ENCODE data around the gene TIMP1. TPM values are rescaled to one million over a fixed set of nuclear protein-coding genes. Genes with fewer than 3 reads are reported as not detected.
"Not testable (repeated sequence)": the region's sequence is repeated elsewhere in the genome, so short reads cannot be mapped to it uniquely, and the experiment has no call there.

The TIMP1 gene
- total RNA-seq, 1 donor from 2014 or later = 51.4 TPM

DNA sequence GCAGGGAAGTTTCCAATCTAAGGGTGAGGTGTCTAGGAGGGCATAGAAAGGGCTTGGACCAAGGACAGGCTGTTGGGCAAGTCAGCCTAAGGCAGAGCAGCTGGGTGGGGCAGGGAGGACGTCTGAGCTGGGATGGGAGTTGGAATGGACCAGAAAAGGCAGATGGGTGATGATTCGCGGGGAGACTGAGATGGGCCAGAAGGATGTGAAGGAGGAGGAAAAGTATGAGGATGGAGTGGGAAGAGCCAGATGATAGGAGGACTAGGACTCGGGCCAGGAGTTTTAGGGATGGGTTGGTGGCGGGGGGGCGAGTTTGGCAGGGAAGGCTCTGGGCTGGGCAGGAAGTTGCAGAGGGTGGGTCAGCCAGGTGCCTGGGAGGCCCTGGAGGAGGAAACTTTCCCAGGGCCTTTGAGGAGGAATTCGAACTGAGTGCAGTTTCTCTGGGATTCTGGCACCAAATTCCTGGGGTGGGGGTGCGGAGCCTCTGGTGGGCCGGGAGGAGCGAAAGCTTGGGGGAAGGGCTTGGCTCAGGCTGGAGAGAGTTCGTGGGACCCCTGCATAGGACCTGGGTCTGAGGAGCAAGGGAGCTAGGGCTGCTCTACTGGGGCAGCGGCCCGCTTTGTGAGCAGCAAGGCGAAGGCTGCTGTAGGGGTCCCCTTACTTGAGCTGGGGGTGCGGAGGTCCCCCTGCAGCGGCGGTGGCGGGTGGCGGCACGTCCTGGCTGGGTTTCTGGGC lies 8.7 kb upstream of the TIMP1 start:
- ATAC-seq = peak; percentile 46

DNA sequence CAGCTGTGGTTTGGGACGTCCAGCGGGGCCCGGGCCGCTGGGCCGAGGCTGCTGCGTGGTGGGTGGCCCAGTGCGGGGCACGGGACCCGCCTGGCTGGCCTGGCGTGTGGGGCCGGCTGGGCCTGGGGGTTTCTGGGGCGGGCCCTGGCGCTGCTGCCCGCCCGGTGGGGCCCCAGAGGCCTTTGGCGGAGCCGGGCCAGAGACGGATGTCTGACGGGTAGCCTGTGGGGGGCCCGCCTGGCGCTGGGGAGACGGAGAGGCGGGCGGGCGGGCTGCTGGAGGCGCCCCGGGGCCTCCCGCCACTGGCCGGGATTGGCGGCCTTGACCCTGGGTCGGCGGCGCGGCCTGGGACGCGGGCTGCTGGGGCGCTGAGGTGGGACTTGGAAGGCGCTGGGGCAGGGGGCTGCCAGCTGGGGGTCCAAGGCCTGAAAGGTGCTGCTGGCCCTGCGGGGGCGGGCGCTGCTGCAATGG lies 8.1 kb upstream of the TIMP1 start:
- no peak for ATAC-seq

DNA sequence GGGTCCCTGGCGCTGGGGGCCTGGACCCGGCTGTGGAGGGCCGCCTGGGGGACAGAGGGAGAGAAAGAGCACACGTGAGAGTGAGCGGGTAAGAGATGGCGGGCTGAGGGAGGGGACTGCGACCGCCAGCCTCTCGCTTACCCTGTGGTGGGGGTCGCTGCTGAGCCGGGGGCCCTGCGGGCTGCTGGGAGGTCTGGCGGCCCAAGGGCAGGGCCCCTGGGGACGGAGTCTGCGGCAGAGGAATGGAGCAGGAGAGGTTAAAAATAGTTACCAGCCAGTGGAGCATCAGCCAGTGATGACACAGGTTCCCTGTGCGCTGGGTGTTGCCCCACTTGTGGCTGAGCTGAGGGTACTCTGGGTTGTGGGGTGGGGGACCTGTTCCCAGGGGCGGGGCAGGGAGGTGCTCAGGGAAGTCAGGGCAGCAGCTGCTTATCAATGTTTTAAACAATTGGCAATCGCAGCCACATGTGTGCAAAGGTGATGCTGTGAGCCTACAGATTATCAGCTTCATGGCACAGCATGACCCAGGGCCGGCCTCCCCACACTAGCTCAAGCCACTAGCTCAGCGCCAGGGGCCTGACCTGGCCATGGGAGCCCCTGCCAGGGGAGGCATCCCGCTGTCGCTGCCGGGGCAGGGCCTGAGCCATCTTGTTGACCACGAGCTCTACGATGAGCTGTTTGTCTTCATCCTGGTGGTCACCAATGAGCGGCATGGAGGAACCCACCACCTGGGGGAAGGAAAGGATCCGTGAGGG lies 7.5 kb upstream of the TIMP1 start:
- ATAC-seq = no peak

- ATAC-seq = no peak
These were observed 6.0 kb upstream of the TIMP1 start for GRCh38 chrX:47576021-47576898.

DNA sequence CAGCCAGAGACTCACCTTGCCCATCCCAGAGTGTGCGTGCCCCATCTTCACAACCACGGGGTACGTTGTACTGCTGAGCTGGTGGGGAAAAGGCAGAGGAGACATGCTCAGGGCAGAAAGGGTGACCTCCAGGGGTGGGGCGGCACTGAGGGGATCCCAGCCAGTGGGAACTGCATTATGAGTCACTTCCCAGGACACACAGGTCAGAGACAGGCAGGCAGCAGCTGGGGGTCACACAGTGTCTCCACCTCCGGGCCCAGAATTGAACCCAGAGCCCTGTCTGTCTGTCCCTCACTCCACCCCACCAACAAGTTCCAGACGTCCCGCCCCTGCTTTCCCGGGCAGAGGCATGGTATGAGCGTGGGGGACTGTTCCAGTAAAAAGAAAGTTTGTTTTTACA lies 4.8 kb upstream of the TIMP1 start:
- no peak for ATAC-seq

DNA sequence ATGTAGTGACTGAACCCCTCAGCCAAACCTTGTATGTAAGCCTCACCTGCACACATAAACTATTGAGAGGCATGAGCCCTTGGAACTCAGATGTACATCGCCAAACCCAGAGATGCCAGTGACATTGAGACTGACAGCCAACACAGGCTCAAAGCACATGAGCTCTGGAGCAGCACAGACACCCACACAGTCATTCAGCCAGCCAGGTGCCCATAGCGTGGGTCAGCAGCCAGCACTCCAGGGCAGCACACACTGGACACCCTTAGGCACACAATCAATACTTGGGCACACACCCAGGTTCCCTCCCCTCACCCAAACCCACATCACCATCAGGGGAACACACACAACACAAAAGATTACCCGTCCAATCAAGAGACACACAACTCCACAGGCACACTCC lies 4.3 kb upstream of the TIMP1 start:
- no peak for ATAC-seq

- ATAC-seq = no peak
These were observed 3.5 kb upstream of the TIMP1 start for GRCh38 chrX:47578692-47579091.

GRCh38 chrX:47579537-47579936 lies 2.7 kb upstream of the TIMP1 start:
- peak; percentile 17 for ATAC-seq

DNA sequence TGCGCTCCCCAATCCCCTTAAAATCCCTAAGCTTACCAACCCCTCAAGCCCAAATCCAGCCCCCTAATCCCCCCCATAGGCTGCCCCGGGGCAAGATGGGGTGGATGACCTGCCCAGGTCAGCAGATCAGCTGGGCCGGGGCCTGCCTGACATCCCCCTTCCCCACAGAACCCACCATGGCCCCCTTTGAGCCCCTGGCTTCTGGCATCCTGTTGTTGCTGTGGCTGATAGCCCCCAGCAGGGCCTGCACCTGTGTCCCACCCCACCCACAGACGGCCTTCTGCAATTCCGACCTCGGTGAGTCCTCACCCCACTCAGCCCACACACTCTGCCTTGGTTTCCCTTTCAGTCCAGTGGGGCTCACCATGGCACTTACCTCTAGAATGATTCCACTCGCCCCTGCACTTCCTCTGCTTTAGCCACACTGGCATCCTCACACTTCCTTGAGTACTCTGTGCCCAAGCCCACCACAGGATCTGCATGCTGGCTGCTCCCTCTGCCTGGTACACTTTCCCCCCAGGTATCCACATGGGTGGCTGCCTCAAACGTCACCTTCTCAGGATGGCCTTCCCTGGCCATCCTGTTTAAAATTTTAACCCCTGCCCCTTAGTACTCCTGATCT lies 1.1 kb downstream of the TIMP1 start:
- ATAC-seq = no peak

- ATAC-seq = no peak
These were observed 2.5 kb downstream of the TIMP1 start for GRCh38 chrX:47584714-47585113.

GRCh38 chrX:47585273-47585672 lies 3.0 kb downstream of the TIMP1 start:
- ATAC-seq = no peak

DNA sequence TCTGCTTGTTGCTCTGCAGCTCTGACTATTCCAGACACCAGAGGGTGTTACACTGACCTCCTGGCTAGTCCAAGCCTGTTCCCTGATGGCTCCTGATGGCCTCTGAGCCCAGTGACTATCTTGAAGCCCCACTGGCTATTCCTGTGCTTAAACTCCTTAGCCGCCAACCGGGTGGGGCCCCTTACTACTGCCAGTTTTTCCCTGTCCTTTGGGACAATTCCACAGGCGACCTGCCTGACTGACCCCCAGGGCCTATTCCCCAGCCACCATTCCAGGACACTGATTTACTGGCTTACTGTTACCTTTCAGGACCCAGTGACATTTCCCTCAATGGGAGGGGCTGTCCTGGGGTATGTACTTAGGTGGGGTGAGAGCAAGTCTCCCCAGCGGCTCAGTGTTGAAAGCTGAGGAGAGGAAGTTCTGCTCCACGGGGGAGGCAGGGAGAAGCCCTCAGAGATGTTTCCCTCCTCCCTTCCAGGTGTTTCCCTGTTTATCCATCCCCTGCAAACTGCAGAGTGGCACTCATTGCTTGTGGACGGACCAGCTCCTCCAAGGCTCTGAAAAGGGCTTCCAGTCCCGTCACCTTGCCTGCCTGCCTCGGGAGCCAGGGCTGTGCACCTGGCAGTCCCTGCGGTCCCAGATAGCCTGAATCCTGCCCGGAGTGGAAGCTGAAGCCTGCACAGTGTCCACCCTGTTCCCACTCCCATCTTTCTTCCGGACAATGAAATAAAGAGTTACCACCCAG lies 4.0 kb downstream of the TIMP1 start:
- ATAC-seq = no peak

DNA sequence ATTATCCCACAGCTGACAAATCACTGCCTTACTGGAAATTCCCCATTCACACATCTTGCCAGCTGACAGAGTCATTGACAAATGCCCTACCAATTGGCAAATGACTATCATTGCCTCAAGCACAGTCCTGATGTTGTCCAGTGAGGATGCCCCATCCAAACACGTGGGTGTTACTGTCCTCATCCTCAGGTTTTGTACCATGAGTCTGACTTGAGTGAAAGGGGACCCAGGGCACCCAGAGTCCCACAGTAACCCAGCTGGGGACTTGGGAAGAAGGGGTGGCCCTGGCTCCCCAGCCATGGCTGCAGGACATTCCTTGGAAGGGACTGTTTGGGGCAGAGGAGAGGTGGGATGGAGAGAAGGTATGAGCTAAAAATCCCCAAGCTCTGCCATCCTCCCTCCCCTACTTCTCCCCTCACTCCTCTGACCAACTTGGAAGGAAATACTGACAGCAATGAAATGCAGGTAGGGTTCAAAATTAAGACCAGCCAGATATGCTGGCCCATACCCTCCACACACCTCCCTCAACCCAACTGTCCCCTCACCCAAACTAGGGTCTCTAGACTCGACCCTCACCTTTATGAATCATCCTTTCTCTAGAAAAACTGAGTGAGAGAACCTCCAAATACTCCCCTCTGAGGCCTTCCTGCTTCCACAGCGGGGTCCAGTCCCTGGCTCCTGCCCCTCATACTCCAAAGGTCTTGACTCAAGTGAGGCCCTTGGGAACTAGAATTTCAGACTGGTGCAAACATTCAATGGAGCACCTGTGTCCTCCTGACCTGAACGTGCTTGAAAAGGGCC lies 5.1 kb downstream of the TIMP1 start:
- ATAC-seq = no peak

DNA sequence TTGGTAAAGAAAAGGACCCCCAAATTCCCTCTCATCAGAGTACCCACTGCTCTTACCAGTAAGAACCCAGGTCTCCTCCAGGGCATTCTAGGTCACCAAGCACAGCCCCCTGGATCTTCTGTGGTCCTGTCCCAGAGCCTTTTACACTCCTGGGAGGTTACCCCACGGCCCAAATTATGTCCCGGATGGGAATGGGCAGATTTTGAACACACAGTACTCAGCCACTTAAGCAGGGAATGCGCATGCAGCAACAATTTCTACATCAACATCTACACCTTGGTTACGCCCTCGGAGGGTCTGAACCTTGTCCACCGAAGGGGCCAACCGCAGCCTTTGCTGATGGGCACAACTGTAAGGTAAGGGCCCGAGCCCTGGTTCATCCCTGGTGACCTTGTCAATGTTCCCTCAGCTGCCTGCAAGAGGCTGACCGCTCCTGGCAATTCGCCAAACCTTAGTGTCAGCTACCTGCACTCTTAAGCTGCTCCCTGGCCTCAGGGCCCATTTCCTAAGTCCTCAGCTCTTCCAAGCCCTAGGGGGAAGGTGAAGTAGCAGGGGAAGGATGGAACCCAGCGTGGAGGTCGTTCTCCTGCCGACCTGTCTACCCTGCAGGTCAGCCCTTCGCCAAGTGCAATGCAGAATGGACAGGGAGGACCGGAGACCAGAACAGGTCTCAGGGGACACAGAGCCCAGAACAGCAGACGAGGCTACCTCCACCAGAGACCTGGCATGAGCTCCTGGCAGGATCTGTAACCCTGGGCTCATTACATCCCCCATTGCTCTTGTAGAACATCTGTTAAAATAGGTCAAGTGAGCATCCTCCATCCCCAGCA lies 5.9 kb downstream of the TIMP1 start:
- ATAC-seq = no peak

DNA sequence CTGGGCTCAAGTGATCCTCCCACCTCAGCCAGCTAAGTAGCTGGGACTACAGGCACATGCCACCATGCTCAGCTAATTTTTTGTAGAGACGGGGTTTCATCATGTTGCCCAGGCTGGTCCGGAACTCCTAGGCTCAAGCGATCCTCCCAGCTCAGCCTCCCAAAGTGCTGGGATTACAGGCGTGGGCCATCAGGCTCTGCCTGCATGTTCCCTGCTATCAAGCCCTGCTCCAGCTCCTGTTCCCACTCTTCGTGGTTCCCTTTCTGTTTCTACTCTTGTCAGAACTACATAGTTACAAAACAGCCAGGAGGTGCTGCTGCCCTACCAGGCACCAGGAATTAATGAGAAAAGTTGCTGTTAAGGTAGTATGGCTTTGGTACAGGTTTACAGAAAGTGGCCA lies 8.7 kb downstream of the TIMP1 start:
- no peak for ATAC-seq

- ATAC-seq = no peak
These were observed 11.3 kb downstream of the TIMP1 start for GRCh38 chrX:47593522-47593921.

DNA sequence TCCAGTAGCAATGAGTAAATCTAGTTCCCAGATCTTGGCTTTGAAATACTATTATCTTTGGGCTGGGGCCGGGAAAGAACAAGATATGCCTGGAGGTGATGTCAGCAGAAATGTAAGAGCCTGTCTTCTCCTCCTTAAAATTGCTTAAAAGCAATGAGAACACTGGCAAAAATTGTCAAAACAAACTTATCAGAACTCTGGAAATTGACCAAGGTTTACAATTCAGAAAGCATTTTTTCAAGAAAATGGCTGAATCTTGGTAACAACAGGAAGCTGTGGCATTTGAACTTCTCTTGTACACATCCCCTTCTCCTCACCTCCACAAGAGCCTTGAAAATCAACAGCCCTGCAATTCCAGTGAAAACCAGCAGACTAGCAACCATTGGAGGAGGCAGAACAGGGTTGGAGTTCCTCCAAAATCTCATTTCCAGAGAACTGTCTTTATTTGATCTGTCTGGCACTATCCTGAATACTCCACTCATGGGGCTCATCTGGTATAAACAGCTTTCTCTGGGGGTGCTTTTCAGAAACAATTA lies 13.5 kb downstream of the TIMP1 start:
- ATAC-seq = no peak

DNA sequence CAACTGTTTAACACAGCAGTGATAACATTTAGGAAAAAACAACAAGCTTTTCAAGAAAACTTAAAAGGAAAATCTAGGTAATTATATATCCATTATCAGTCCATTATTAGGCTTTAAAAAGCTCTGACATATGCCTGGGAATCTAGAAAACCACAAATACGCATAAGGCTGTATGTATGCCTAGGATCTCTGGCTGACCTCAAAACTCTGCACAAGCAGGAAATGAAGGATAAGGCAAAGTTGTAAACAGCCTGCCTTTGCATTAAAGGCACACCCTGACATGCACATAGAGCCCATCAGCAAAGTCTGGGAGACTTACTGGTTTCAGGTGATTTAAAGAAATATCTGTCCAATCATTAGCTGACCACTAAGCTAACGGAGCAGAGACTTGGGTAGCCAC lies 14.0 kb downstream of the TIMP1 start:
- no peak for ATAC-seq

GRCh38 chrX:47597222-47597621 lies 15.0 kb downstream of the TIMP1 start:
- no peak for ATAC-seq

DNA sequence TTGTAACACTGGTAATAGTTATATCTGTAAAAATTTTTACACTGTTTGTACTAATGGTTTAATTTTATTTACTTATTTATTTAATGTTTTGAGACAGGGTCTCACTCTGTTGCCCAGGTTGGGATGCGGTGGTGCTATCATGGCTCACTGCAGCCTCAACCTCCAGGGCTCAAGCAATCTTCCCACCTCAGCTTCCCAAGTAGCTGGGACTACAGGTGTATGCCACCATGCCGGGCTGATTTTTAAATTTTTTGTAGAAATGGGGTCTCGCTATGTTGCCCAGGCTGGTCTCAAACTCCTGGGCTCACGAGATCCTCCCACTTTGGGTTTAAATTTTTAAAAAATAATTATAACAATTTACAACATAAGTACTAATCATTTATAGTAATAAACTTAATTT lies 20.9 kb downstream of the TIMP1 start:
- not testable (repeated sequence) for ATAC-seq

Data from esophagus mucosa (tissue), 1 donor.